Smooth muscle cell of the brain vasculature (primary cell): ENCODE data around the gene ME3.

Source experiments
- DNase-seq: peaks from one replicate; pipeline ENCODE4 v3.0.0-alpha.2; 2012; ENCODE audit warnings: low read depth, low spot score

The ME3 gene

DNA sequence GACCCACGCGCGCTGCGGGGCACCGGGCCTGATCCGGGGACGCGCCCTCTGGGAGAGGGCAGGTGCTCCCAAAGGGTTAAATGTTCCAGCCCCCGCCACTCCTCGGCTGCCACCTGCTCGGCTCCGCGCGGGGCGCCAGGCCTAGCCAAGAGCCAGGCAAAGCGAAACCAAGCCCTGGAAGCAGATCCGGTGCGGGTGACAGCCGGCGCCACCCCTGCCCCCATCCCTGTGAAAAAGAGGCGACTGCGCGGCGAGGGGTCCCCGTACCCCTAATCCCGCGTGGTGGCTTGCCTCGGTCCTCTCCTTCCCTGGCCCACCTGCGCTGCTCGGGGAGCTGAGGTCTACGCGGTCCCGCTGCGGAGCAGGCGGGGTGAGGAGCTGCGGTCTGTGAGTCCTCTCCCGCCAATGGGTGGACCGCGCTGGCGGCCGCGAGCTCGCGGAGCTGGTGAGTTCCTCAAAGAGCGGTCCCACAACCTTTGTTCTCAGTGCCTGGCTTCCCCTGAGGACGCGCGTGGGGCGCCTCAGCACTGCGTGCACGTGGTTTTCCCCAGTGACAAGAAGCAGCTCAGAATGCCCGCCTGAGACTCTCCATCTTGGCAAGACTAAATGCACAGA, at the start of gene ME3:
TSS of gene ME3 (minus strand) at position 610 of the 615 bp plus-strand sequence.
- DNase-seq = no peak

DNA sequence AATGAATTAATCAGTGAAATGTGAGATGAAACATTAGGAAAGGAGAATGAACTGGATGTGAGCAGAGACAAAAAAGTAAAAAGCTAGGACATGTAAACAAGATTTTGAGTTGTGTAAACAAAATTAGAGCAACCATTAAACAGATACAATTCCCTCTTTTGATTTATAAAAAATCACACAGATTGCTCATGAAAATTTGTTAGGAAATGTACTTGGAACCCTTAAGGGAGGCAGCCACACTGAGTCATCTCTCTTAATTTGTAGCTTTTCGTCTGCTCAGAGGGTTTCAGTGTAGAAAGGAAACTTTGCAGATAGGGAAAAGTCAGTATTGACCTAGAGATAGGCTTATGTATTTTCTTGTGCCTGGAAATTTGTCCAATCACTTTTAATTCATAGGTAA, 49.6 kb upstream of the ME3 start:
- no peak for DNase-seq

DNA sequence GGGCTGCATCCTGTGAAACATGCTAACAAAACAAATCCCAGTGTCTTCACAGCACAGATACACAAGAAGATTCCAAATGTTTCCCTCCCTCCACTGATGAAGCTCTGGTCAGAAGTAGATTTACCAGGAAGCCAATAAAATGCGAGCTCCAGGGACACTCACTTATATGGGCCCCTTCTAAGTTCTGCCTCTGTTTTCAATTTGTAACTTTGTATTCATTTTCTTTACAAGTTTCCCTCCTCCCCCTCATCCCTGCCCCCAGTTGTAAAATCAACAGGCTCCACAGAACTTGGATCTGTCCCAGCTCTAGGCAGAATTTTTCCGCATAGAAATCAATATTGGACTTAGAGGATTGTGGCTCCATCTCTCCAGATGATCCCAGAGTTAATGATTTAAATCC, 48.1 kb upstream of the ME3 start:
- no peak for DNase-seq

DNA sequence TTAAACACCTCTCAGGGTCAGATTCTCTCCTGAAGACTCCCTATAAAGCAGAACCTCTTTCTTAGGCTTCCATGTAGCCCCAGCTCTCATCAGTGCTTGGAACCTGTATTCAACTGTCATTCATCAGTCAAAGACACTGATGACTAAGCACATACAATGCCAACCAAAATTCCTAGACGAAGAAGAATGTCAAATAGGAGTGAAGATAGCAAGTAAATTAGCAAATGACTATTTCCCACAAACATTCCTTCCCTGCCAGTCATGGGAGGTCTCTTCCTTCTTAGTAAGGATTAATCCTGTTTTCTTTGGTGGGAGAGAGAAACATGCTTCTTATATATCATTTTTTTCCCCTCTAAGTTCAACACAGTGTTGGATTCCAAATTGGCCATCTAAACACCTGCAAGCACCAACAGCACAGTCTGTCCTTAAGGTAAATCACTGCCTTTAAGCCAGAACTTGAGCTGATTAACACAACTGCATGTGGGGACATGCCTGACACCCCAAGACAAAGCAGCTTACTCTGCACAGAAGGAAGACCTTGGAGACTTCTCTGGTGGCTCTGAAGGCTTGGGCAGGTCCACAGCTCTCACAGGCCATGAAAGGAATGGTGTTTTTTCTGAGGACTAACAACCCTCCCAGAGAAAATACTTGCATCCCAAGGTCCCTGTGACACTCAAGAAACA, 47.5 kb upstream of the ME3 start:
- no peak for DNase-seq

DNA sequence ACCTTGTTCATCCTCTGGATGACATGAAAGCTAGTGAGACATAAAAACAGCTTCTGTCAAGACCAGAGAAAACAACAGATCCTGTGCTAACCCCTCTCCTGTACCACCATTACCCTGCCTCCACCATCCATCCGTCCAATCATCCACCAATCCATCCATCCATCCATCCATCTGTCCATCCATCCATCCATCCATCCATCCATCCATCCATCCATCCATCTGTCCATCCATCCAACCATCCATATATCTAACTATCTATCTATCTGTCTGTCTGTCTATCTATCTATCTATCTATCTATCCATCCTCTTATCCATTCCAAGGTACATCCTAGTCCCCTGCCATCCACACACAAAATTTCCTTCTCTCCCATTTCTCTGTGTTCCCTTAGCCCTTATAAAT, 46.6 kb upstream of the ME3 start:
- DNase-seq = no peak

- no peak for DNase-seq
Observed at GRCh38 chr11:86718521-86718920, 46.1 kb upstream of the ME3 start.

DNA sequence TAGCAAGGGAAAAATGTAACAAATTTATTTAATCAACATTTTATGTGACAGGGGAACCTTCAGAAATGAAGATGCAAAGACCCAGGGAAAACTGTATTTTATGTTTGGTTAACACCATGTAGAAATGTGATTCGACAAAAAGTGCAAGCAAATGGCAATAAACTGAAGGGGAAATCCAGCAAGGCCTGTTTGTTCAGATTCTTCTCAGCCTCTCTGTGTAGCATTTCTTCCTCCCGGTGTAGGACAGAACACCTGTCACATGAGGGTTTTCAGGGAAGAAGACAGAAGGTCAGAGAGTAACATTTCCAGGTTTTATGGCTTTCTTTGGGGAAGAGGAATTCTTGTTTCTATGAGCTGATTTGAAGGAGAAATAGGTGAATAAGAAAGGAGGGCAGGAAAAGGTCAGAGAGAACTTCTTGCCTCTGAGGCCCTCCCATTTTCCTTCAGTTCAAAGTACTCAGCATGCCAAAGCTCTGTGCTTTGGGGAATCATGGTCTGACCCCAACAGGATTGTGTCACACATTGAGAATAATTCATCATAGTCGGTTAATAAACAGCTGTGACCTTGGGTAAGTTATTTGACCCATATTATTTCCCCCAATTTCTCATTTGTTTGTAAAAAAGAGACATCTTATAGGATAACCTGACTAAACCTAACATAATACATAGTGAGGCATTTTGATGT, 45.5 kb upstream of the ME3 start:
- DNase-seq = no peak

DNA sequence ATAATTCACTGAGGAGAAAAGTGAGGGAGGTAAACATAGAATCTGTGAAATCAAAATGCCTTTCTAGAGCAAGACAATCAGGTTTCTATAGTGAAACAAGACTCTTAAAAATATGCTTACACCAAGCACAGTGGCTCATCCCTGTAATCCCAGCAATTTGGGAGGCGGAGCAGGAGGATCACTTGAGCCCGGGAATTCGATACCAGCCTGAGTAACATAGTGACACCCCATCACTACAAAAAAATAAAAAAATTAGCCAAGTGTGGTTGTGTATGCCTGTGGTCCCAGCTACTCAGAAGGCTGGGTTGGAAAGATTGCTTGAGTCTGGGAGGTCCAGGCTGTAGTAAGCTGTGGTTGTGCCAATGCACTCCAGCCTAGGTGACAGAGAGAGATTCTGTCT, 43.2 kb upstream of the ME3 start:
- DNase-seq = no peak

DNA sequence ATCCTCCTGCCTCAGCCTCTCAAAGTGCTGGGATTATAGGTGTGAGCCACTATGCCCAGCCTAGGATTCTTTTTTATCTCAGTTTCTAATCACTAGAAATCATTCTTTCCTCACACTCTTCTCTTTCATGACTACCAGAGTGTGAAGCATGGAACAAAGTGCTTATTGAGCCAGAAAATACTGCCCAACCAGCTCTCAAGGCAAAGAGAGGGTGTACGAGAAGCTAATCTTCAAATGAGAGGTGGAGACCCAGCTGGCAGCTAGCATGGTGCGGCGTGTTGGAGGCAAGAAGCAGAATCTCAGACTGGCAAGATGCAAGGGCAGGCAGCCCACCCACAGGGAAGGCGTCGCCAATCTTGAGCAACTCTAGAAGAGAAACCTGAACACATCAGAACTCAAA, 41.1 kb upstream of the ME3 start:
- no peak for DNase-seq

GRCh38 chr11:86710936-86711335, 38.5 kb upstream of the ME3 start:
- no peak for DNase-seq

DNA sequence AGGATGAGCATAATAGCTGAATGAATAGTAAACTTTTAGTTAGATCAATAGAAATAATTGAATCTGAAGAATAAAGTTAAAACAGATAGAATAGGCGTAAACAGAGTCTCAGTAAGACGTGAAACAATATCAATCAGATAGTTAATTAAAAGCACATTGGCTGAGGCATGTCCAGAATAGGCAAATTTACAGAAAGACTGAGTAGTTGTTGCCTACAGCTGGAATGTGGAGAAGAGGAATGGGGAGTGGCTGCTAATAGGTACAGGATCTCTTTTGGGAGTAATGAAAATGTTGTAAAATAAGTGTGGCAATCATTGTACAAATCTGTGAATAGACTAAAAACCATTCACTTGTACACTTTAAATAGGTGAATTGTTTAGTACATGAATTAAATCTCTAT, 36.3 kb upstream of the ME3 start:
- no peak for DNase-seq

DNA sequence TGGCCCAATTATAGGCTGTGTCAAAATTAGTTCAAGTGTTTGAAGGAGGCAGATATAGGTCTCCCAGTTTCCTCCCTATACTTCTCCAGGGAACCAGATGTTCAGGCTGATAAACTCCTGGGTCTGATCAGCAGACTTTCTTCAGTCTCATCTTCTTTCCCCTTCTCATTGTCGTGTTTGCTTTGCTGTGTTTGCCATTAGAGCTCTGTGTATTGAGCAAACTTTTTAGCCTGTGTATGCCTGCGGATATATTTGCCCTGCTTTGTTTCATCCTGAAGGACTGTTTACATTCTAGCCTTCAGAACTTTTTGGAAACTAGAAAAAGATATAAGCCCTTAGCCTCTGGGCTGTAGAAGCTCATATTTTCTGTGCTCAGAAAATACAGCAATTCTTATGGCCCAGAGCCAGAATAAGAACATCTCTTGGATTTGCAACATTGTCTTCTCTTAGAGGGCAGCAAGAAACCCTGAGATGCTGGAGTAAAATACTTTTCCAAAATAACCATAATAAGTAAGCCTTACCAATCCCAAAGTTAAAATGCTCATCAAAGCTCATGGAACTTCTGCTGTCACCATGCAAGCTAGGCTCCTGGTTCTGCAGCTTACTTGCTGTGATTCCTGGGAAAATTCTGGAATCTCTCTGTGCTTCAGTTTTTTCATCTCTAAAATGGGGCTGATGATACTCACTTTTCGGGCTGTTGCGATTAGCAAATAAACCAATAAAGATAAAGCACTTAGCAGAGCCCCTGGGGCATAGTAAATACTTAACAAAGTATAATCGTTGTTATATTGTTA, 34.1 kb upstream of the ME3 start:
- DNase-seq = no peak

GRCh38 chr11:86704710-86705109, 32.3 kb upstream of the ME3 start:
- no peak for DNase-seq

GRCh38 chr11:86703987-86704386, 31.6 kb upstream of the ME3 start:
- DNase-seq = no peak

GRCh38 chr11:86702220-86702983, 30.0 kb upstream of the ME3 start:
- DNase-seq = no peak

GRCh38 chr11:86699040-86699791, 26.8 kb upstream of the ME3 start:
- no peak for DNase-seq

- no peak for DNase-seq
Observed at GRCh38 chr11:86698639-86699038, 26.2 kb upstream of the ME3 start.

DNA sequence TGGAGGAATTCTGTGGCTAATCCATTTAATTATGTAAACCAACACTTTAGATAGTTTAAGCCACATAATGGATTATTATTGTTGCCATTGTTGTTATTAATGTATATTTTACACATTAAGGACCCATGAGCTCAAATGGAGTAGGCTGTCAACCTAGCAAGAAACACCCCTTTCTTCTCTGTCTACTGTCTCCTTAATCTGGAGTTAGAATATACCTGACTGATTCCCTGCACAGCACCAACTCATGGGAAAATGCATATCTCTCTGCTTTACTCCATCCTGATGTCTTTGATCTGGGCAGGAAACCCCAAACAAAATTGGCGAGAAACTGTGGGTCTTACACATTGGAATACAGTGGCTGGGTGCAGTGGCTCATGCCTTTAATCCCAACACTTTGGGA, 24.0 kb upstream of the ME3 start:
- no peak for DNase-seq

DNA sequence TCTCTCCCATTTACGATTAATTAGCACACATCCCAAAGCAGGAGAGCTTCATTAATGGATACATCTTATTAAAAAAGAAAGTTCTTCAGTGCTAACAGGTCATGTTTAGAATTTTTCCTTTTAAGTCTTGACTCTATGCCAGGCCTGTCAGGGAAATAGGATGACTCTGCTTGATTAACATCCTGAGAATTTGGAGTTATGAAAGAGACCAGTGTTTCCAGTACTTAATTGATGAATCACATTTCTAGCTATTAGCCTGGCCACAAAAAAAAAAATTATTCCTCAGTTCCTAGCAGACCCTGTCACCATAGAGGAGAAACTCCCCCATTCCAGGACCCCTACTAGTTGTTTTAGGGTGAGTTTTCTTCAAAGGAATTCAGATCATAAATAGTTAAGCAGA, 23.6 kb upstream of the ME3 start:
- no peak for DNase-seq

GRCh38 chr11:86695373-86695772, 23.0 kb upstream of the ME3 start:
- DNase-seq = no peak

DNA sequence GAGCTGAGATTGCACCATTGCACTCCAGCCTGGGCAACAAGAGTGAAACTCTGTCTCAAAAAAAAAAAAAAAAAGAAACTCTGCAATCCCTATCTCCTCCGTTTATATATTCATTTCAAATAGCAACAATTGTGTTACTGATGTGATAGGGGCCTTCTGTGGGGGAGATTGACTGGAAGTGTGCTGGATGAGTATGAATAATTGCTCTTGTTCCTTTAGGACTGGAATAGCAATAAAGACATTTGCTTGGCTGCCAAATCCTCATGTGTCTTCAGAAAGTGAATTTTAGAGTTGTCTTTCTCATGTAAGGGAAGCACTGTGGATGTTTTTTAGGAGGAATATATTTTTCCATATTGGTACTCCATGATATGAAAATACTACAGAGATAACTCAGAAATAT, 21.1 kb upstream of the ME3 start:
- no peak for DNase-seq
